ENCODE data around the gene CAMK2G. TPM values are rescaled to one million over a fixed set of nuclear protein-coding genes. Genes with fewer than 3 reads are reported as not detected.

Gene CAMK2G
- total RNA-seq, 4 donors from 2014 or later = 48.6 to 67.5 (median 51.7) TPM

DNA sequence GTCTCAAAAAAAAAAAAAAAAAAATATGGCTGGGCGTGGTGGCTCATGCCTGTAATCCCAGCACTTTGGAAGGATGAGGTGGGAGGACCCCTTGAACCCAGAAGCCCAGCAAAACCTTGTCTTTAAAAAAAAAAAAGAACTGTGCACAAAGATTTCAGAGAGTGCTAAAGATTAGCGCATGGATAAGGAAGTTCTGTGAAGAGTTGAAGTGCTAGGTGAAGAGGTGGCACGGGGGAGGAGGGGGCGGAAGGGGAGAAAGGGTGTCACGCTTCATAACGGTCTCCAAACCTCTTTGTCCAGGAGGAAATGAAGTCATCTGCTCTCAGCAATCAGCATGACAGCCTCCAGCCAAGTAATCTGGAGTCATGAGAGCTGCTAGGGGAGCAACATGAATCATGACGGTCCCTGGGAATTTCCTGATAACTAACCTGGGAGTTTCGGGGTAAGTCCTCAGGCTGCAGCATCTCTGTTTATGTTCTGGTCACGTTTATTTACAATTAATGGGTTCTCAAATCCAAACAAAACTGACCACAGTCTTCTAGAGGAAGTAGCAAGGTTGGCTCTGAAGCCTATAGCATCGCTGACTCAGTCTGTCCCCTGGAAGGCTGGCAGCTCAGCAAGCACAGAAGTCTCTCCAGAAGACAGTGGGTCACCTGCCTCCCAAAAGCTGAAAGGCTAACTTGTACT, 34.6 kb upstream of the CAMK2G start:
- in situ Hi-C loops (cut with MboI; ENCODE audit: low sequenced_read_pairs in 4 of 4) = no loop called here
- no peaks in the 10 kb centered on the region for H3K36me3 ChIP-seq
- no peak for TF ChIP-seq POLR2A (IDR thresholded peaks at IDR 0.05)
- TF ChIP-seq, protein P1, sequence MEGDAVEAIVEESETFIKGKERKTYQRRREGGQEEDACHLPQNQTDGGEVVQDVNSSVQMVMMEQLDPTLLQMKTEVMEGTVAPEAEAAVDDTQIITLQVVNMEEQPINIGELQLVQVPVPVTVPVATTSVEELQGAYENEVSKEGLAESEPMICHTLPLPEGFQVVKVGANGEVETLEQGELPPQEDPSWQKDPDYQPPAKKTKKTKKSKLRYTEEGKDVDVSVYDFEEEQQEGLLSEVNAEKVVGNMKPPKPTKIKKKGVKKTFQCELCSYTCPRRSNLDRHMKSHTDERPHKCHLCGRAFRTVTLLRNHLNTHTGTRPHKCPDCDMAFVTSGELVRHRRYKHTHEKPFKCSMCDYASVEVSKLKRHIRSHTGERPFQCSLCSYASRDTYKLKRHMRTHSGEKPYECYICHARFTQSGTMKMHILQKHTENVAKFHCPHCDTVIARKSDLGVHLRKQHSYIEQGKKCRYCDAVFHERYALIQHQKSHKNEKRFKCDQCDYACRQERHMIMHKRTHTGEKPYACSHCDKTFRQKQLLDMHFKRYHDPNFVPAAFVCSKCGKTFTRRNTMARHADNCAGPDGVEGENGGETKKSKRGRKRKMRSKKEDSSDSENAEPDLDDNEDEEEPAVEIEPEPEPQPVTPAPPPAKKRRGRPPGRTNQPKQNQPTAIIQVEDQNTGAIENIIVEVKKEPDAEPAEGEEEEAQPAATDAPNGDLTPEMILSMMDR (IDR thresholded peaks at IDR 0.05 in 4 of 5, conservative IDR thresholded peaks at IDR 0.05 in 1 of 5) = no peak
- peaks cover 36 to 50% of the 10 kb centered on the region in 2 donors for H3K4me1 ChIP-seq
- intact Hi-C loops (cut with DNase I; ENCODE audit: low total_unique reads) = no loop called here
- H3K27me3 ChIP-seq = peaks cover 0 to 7% (median 0%) of the 10 kb centered on the region in 3 donors
- H3K4me3 ChIP-seq = no peak overlapping the region
- no peaks in the 10 kb centered on the region for H3K9me3 ChIP-seq
- peak; percentile 32 to 47 for DNase-seq
- ATAC-seq = peak; percentile 23 to 47
- H3K27ac ChIP-seq = peak overlapping the region; percentile 51 to 82 (median 74)

DNA sequence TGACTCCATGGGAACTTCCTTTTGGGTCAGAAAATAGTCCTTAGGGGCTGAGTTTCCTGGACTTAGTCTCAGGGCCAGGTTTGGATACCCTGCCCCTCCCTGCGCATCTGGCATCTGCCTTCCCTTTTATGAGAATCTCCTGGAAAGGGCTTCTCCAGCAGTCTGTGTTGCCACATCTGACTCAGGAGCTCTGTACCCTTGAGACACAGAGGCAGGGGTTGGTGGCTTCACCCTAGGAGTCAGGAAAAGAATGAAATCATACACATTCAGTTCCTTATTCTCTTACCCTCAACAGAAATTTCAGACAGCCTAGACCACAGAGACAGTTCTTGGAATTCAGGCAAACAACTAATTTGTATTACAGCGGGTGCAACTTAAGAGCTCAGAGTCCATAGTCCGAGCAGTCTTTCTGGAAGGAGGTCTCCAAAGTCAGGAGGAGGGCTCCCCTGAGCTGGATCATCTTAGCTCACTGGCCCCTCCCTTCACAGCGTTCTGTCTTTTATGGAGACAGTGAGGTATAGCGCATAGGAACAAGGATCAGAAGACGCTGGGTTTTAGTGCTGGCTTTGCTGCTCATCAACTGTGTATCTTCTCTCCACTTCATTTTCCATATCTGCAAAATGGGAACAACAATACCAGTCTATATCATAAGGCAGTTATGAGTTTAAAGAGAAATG, 33.6 kb upstream of the CAMK2G start:
- H3K27ac ChIP-seq = peak overlapping the region; percentile 51 to 82 (median 74)
- no peak overlapping the region for H3K4me3 ChIP-seq
- H3K36me3 ChIP-seq = no peaks in the 10 kb centered on the region
- intact Hi-C loops (cut with DNase I; ENCODE audit: low total_unique reads) = no loop called here
- no peak for TF ChIP-seq POLR2A (IDR thresholded peaks at IDR 0.05)
- TF ChIP-seq, protein P1 (IDR thresholded peaks at IDR 0.05 in 4 of 5, conservative IDR thresholded peaks at IDR 0.05 in 1 of 5) = no peak
- no peaks in the 10 kb centered on the region for H3K9me3 ChIP-seq
- peaks cover 36 to 50% of the 10 kb centered on the region in 2 donors for H3K4me1 ChIP-seq
- DNase-seq (peak in 1 of 2 donors; percentile 60), ATAC-seq (peak; percentile 29 to 34)
- peaks cover 0 to 6% (median 0%) of the 10 kb centered on the region in 3 donors for H3K27me3 ChIP-seq
- in situ Hi-C loops (cut with MboI; ENCODE audit: low sequenced_read_pairs in 4 of 4) = no loop called here

GRCh38 chr10:73906524-73907447, 32.4 kb upstream of the CAMK2G start:
- in situ Hi-C loops (cut with MboI; ENCODE audit: low sequenced_read_pairs in 4 of 4) (no loop called here), intact Hi-C loops (cut with DNase I; ENCODE audit: low total_unique reads) (no loop called here)
- peak overlapping the region; percentile 51 to 82 (median 72) for H3K27ac ChIP-seq
- H3K27me3 ChIP-seq = peaks cover 0 to 4% (median 0%) of the 10 kb centered on the region in 3 donors
- peak; percentile 58 to 76 for DNase-seq
- peaks cover 36 to 40% of the 10 kb centered on the region in 2 donors for H3K4me1 ChIP-seq
- TF ChIP-seq, protein P1 (IDR thresholded peaks at IDR 0.05 in 4 of 5, conservative IDR thresholded peaks at IDR 0.05 in 1 of 5) = no peak
- TF ChIP-seq POLR2A (IDR thresholded peaks at IDR 0.05) = no peak
- H3K36me3 ChIP-seq = no peaks in the 10 kb centered on the region
- H3K4me3 ChIP-seq = no peak overlapping the region
- peak; percentile 51 to 74 for ATAC-seq
- no peaks in the 10 kb centered on the region for H3K9me3 ChIP-seq

DNA sequence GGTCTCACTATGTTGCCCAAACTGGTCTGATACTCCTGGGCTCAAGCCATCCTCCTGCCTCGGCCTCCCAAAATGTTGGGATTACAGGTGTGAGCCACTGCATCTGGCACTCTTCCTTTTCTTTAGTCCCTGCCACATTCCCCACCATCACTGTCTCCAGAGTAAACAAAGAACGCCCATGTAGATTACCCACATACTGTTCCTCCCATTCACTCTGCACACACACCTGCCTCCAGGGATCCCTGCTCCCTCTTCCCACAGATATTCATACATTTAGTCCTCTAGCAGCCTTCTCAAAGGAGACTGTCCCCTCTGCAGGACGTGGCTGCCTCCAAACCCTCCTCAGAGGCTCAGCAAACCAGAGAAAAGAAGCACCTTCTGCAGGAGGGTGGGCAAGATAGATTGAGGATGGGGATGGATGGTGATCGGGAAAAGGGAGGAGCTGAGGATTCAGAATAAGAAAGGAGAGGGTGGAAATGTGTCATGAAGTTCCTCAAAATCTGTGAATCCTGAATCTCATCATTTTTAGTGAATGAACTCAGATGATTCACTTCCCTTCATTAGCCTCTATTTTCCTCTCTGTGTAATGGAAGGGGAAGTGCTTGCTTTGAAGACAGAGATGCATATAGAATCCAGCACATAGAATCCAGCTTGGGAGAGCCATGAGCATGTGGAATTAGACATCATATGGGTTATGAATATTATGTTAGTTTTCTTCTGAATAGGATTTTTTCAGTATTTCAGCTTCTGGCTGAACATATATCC, 31.1 kb upstream of the CAMK2G start:
- peaks cover 27 to 37% of the 10 kb centered on the region in 2 donors for H3K4me1 ChIP-seq
- in situ Hi-C loops (cut with MboI; ENCODE audit: low sequenced_read_pairs in 4 of 4) = no loop called here
- ATAC-seq (no peak), DNase-seq (no peak)
- H3K36me3 ChIP-seq = no peaks in the 10 kb centered on the region
- H3K27me3 ChIP-seq = no peaks in the 10 kb centered on the region
- TF ChIP-seq POLR2A (IDR thresholded peaks at IDR 0.05) = no peak
- TF ChIP-seq, protein P1 (IDR thresholded peaks at IDR 0.05 in 4 of 5, conservative IDR thresholded peaks at IDR 0.05 in 1 of 5) = no peak
- peak overlapping the region in 2 of 4 donors; percentile 70 to 82 for H3K27ac ChIP-seq
- intact Hi-C loops (cut with DNase I; ENCODE audit: low total_unique reads) = no loop called here
- no peaks in the 10 kb centered on the region for H3K9me3 ChIP-seq
- no peak overlapping the region for H3K4me3 ChIP-seq
